Motor neuron (in vitro differentiated cells): ENCODE results near the gene RWDD4. TPM values are rescaled to one million over a fixed set of nuclear protein-coding genes. Genes with fewer than 3 reads are reported as not detected.
A peak's percentile ranks its signal among the peaks of the same experiment; 100 is the strongest.

Experiments
- ATAC-seq, 8 experiments: fragments of 200-7000 bp; cut with Tn5 transposase; replicated peaks in 6 of 8; 2 replicates each; pipeline ENCODE4 v1.8.0; 2021; ENCODE audit warnings: mild to moderate bottlenecking in 8 of 8, moderate library complexity in 8 of 8
- H3K27ac ChIP-seq, 2 donors: fragments of 250-450 bp; sonication (Bioruptor Pico); 2 replicates each; pipeline ENCODE4 v1.9.0; 2021; ENCODE audit warnings: antibody characterized with exemption in 2 of 2, mild to moderate bottlenecking in 2 of 2, moderate library complexity in 1 of 2
- H3K4me1 ChIP-seq, 2 donors: fragments of 250-450 bp; sonication (Bioruptor Pico); replicated peaks in 1 of 2; 2 replicates each; pipeline ENCODE4 v1.6.1; 2021; ENCODE audit warnings: antibody characterized with exemption in 2 of 2, mild to moderate bottlenecking in 2 of 2, moderate library complexity in 1 of 2
- H3K4me3 ChIP-seq, 5 donors: fragments of 250-450 bp; sonication (Bioruptor Pico); 2 replicates each; pipeline ENCODE4 v1.9.0; 2021; ENCODE audit warnings: antibody characterized with exemption in 5 of 5, mild to moderate bottlenecking in 5 of 5, moderate library complexity in 4 of 5
- WGBS, 10 experiments: fragments of 450-650 bp; shearing (Covaris generic); methylation state at CpG; one replicate each; pipeline ENCODE4 v1.0.0; 2022; 5-methylcytosine and 5-hydroxymethylcytosine counted together
- in situ Hi-C, 9 experiments: fragments of 400-800 bp; cut with MboI; loops; one replicate each; pipeline ENCODE4 v1.15.0; 2021; ENCODE audit warnings: low sequenced_read_pairs in 9 of 9, low pct_unique_long_range_greater_than_20kb in 2 of 9; ENCODE audit not compliant: unreplicated experiment in 9 of 9
- total RNA-seq, 8 experiments: library from RNA; unstranded; fragments of 300-600 nt; gene quantifications; 2 replicates each; pipeline versions ENCODE4 v1.2.3 to v1.2.4, GENCODE V29; 2022

The RWDD4 gene
- total RNA-seq, 8 experiments from 2014 or later = 21.9 to 53.4 (median 26.8) TPM

DNA sequence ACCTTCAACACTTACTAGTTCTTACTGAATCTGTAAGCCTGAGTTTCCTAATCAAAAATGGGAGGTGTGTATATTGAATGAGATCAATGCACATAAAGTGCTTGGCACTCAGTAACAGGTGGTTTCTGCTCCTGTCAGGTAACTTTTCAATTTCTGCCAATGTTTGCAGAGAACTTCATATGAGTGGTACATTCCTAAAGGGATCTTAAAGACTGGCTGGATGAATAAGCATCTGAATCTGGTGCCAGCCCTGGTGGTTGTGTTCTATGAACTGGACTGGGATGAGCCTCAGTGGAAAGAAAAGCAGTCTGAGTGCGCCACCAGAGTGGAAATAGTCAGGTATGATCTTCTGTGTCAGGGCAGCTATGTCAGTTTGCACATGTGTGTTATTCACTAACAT lies 7.1 kb upstream of the RWDD4 start:
- Histone ChIP-seq H3K27ac (no peak overlapping the region), H3K4me1 (no peaks in the 10 kb centered on the region), H3K4me3 (no peak overlapping the region)
- 88 to 100% (median 90%) methylated on average over 1 of the region's 1 CpG; no CpG with 5 or more reads in 5 of the 10 experiments for WGBS, 10 experiments
- ATAC-seq = no peak
- in situ Hi-C loops = loop anchor here in 4 of 9 experiments (25.0 kb wide), 1 partner anchor 179 kb away; no protein-coding TSS in a partner anchor

- Histone ChIP-seq H3K4me1 (peaks cover 10% of the 10 kb centered on the region in 2 donors), H3K27ac (peak overlapping the region; percentile 86 to 93), H3K4me3 (peak overlapping the region; percentile 64 to 74 (median 73))
- no peak for ATAC-seq
- WGBS, 10 experiments = 0 to 11% (median 3%) methylated on average over 1 to 10 of the region's 10 CpGs
- in situ Hi-C loops = loop anchor here in 4 of 9 experiments (25.0 kb wide), 1 partner anchor 173 kb away; no protein-coding TSS in a partner anchor
Observed at GRCh38 chr4:183659872-183660242, 872 bp upstream of the RWDD4 start.

- Histone ChIP-seq H3K4me1 (peaks cover 10% of the 10 kb centered on the region in 2 donors), H3K4me3 (peak overlapping the region; percentile 64 to 74 (median 73)), H3K27ac (peak overlapping the region; percentile 53 to 93)
- ATAC-seq = peak in 7 of 8 experiments; percentile 19 to 54 (median 47)
- in situ Hi-C loops = loop anchor here in 4 of 9 experiments (25.0 kb wide), 1 partner anchor 171 kb away; no protein-coding TSS in a partner anchor
- WGBS, 10 experiments = 0 to 2% (median 0%) methylated on average over 2 to 9 of the region's 39 CpGs; no CpG with 5 or more reads in 4 of the 10 experiments
Observed at GRCh38 chr4:183658362-183659028, 490 bp downstream of the RWDD4 start.

- no peak for ATAC-seq
- Histone ChIP-seq H3K27ac (no peak overlapping the region), H3K4me1 (peaks cover 10% of the 10 kb centered on the region in 2 donors), H3K4me3 (peak overlapping the region; percentile 64 to 74 (median 73))
- in situ Hi-C loops = loop anchor here in 4 of 9 experiments (25.0 kb wide), 1 partner anchor 170 kb away; no protein-coding TSS in a partner anchor
- WGBS, 10 experiments = 14 to 93% (median 76%) methylated on average over 1 to 3 of the region's 3 CpGs
Observed at GRCh38 chr4:183657564-183657963, 1.4 kb downstream of the RWDD4 start.

DNA sequence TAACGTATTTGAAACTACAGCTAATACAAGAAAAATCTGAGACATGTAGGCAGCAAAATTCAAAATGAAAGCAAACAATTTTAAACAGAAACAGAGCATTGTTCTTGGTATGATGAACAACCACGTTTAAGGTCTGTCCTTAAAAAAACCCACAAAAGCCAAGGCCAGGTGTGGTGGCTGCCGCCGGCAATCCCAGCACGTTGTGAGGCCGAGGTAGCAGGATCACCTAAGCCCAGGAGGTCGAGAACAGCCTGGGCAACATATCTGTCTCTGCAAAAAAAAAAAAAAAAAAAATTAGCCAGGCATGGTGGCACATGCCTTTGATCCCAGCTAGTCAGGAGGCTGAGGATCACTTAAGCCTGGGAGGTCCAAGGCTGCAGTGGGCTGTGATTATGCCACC lies 13.7 kb downstream of the RWDD4 start:
- H3K27ac ChIP-seq = no peak overlapping the region
- ATAC-seq = no peak
- no peak overlapping the region for H3K4me3 ChIP-seq
- H3K4me1 ChIP-seq = no peaks in the 10 kb centered on the region
- 64 to 100% (median 92%) methylated on average over 1 to 6 of the region's 7 CpGs for WGBS, 10 experiments
- in situ Hi-C loops = loop anchor here in 2 of 9 experiments (25.0 kb wide), 1 partner anchor 158 kb away; no protein-coding TSS in a partner anchor

- peak in 3 of 8 experiments; percentile 43 to 80 (median 45) for ATAC-seq
- no peak overlapping the region for H3K27ac ChIP-seq
- H3K4me1 ChIP-seq = peaks cover 0 to 2% of the 10 kb centered on the region in 2 donors
- in situ Hi-C loops = loop anchor here in 2 of 9 experiments (25.0 kb wide), 1 partner anchor 152 kb away; no protein-coding TSS in a partner anchor
- WGBS, 10 experiments = 0 to 100% (median 80%) methylated on average over 1 to 3 of the region's 3 CpGs; no CpG with 5 or more reads in 3 of the 10 experiments
- no peak overlapping the region for H3K4me3 ChIP-seq
Observed at GRCh38 chr4:183639291-183639690, 19.7 kb downstream of the RWDD4 start.

DNA sequence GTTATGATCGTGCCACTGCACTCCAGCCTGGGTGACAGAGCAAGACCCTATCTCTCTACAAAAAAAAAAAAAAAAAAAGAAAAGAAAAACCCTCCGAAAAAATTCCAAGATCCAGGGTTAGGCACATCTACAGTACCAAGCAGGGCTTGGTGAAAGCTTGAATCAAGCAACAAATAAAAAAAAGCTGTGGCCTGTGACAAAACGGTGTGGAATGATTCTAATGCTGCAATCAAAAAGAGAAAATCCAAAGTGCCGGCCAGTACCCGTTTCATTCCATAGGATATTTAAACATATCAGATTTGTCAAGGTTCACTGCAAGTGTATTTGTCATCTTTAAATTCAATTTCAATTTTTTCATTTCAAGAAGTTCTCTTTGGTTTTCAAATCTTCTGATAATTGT lies 20.5 kb downstream of the RWDD4 start:
- Histone ChIP-seq H3K27ac (no peak overlapping the region), H3K4me3 (no peak overlapping the region), H3K4me1 (peaks cover 0 to 2% of the 10 kb centered on the region in 2 donors)
- in situ Hi-C loops = loop anchor here in 2 of 9 experiments (25.0 kb wide), 1 partner anchor 151 kb away; no protein-coding TSS in a partner anchor
- 0 to 100% (median 92%) methylated on average over 1 to 5 of the region's 5 CpGs; no CpG with 5 or more reads in 1 of the 10 experiments for WGBS, 10 experiments
- ATAC-seq = no peak

- in situ Hi-C loops = loop anchor here in 2 of 9 experiments (25.0 kb wide), 1 partner anchor 150 kb away; no protein-coding TSS in a partner anchor
- no peak overlapping the region for H3K4me3 ChIP-seq
- H3K4me1 ChIP-seq = peaks cover 0 to 2% of the 10 kb centered on the region in 2 donors
- ATAC-seq = peak in 3 of 8 experiments; percentile 7 to 46 (median 30)
- no peak overlapping the region for H3K27ac ChIP-seq
- WGBS, 10 experiments = 0 to 100% (median 49%) methylated on average over 1 to 3 of the region's 3 CpGs
Observed at GRCh38 chr4:183637461-183637860, 21.5 kb downstream of the RWDD4 start.

- Histone ChIP-seq H3K27ac (no peak overlapping the region), H3K4me1 (peaks cover 0 to 2% of the 10 kb centered on the region in 2 donors), H3K4me3 (no peak overlapping the region)
- 0 to 86% (median 65%) methylated on average over 1 to 5 of the region's 5 CpGs; no CpG with 5 or more reads in 1 of the 10 experiments for WGBS, 10 experiments
- no peak for ATAC-seq
- in situ Hi-C loops = loop anchor here in 2 of 9 experiments (25.0 kb wide), 1 partner anchor 150 kb away; no protein-coding TSS in a partner anchor
Observed at GRCh38 chr4:183636923-183637322, 22.1 kb downstream of the RWDD4 start.

DNA sequence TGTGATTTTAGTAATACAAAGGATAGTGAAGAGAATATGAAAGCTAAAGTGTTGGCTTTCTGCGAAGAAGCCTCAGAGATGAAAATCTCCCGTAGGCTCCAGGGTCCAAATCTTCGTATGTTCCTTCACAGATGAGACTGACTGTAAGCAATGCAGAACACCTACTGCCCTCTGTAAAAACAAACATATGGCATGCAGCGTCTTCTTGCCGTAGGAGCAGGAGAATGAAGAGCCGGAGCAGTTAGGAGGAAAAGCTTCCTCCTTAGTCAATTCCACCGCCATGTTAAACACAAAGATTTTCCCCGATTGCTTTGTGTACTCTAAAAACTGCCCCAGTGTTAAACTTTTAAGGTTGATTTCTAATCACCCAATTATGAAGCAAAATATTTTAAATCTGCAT lies 22.5 kb downstream of the RWDD4 start:
- ATAC-seq = no peak
- in situ Hi-C loops = loop anchor here in 2 of 9 experiments (25.0 kb wide), 1 partner anchor 149 kb away; no protein-coding TSS in a partner anchor
- WGBS, 10 experiments = 71 to 100% (median 87%) methylated on average over 1 to 8 of the region's 8 CpGs; no CpG with 5 or more reads in 2 of the 10 experiments
- H3K4me1 ChIP-seq = peaks cover 0 to 2% of the 10 kb centered on the region in 2 donors
- H3K4me3 ChIP-seq = no peak overlapping the region
- H3K27ac ChIP-seq = no peak overlapping the region

GRCh38 chr4:183635741-183636140 lies 23.2 kb downstream of the RWDD4 start:
- WGBS, 10 experiments = 54 to 96% (median 72%) methylated on average over 1 to 5 of the region's 5 CpGs
- H3K27ac ChIP-seq = no peak overlapping the region

DNA sequence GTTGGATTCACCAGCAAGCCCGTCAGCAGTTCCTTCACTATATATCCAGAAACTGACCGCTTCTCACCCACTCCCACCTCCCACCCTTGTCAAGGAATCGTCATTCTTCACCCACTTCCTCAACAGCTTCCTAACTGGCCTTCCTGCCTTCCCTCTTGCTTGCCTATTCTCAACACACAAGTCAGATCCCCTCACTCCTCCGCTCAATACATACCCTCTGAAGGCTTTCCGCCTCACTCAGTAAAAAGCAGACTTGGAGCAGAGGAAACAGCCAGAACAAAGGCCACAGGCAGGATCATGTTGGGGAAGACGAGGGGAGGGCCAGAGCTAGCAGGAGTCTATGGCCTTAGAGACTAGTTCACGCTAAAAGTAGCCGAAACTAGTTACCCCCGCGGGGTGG lies 23.7 kb downstream of the RWDD4 start:
- WGBS, 10 experiments = 39 to 100% (median 60%) methylated on average over 1 to 10 of the region's 10 CpGs; no CpG with 5 or more reads in 1 of the 10 experiments
- ATAC-seq = peak in 4 of 8 experiments; percentile 19 to 63 (median 60)
- Histone ChIP-seq H3K4me1 (peaks cover 0 to 2% of the 10 kb centered on the region in 2 donors), H3K4me3 (no peak overlapping the region), H3K27ac (no peak overlapping the region)
- in situ Hi-C loops = loop anchor here in 2 of 9 experiments (25.0 kb wide), 1 partner anchor 148 kb away; no protein-coding TSS in a partner anchor

More at GRCh38 chr4:183635741-183636140, 23.2 kb downstream of the RWDD4 start:
- Histone ChIP-seq H3K4me3 (no peak overlapping the region), H3K4me1 (peaks cover 0 to 2% of the 10 kb centered on the region in 2 donors)
- no peak for ATAC-seq
- in situ Hi-C loops = loop anchor here in 2 of 9 experiments (25.0 kb wide), 1 partner anchor 148 kb away; no protein-coding TSS in a partner anchor
